Keratinocyte (primary cell): ENCODE data around the gene SENP7. TPM values are rescaled to one million over a fixed set of nuclear protein-coding genes. Genes with fewer than 3 reads are reported as not detected.

Experiments
- DNase-seq: peaks from one replicate; pipeline ENCODE4 v3.0.0-alpha.2; 2011; ENCODE audit warnings: low read depth, missing footprints, low spot score
- FAIRE-seq: peaks from 2 replicates; lab custom pipeline; 2011; peaks lifted over from hg19 to GRCh38; lab: Jason Lieb, UNC
- H2AFZ ChIP-seq: 2 replicates; pipeline ENCODE4 v1.6.0; 2012; ENCODE audit warnings: low read length, control low read depth, inconsistent platforms; ENCODE audit not compliant: control insufficient read depth
- H3K27ac ChIP-seq: 2 replicates; pipeline ENCODE4 v1.5.1; 2011; ENCODE audit warnings: low read length; ENCODE audit not compliant: control insufficient read depth, insufficient read depth
- H3K27me3 ChIP-seq: 3 replicates; pipeline ENCODE4 v1.6.0; 2011; ENCODE audit warnings: low read length; ENCODE audit not compliant: control insufficient read depth, insufficient read depth; ENCODE audit errors: extremely low read depth
- H3K36me3 ChIP-seq, 2 experiments: 2 replicates in 1 of 2; 3 replicates in 1 of 2; pipeline ENCODE4 v1.5.1; 2011; ENCODE audit warnings: low read length in 2 of 2, mild to moderate bottlenecking in 1 of 2; ENCODE audit not compliant: control insufficient read depth in 2 of 2, insufficient read depth in 2 of 2; ENCODE audit errors: extremely low read depth in 1 of 2
- H3K4me1 ChIP-seq: 3 replicates; pipeline ENCODE4 v1.5.1; 2011; ENCODE audit warnings: low read length; ENCODE audit not compliant: control insufficient read depth, insufficient read depth; ENCODE audit errors: extremely low read depth
- H3K4me2 ChIP-seq: 3 replicates; pipeline ENCODE4 v1.6.0; 2011; ENCODE audit warnings: low read depth, low read length; ENCODE audit not compliant: control insufficient read depth, insufficient read depth; ENCODE audit errors: extremely low read depth
- H3K4me3 ChIP-seq, 3 experiments: fragments of 200-600 bp in 1 of 3; sonication (generic) in 1 of 3; 2 replicates in 2 of 3; 3 replicates in 1 of 3; pipeline ENCODE4 v1.5.1; 2011 to 2016; ENCODE audit warnings: low read length in 3 of 3, mild to moderate bottlenecking in 3 of 3, control low read depth in 2 of 3, inconsistent platforms in 1 of 3, low read depth in 1 of 3, mixed read lengths in 1 of 3, mixed run types in 1 of 3, moderate library complexity in 1 of 3; ENCODE audit not compliant: control insufficient read depth in 2 of 3, insufficient read depth in 2 of 3; ENCODE audit errors: extremely low read depth in 1 of 3
- H3K79me2 ChIP-seq: 2 replicates; pipeline ENCODE4 v1.6.0; 2012; ENCODE audit warnings: low read length; ENCODE audit not compliant: control insufficient read depth, insufficient read depth
- H3K9ac ChIP-seq: 3 replicates; pipeline ENCODE4 v1.6.0; 2011; ENCODE audit warnings: low read length; ENCODE audit not compliant: control insufficient read depth, insufficient read depth; ENCODE audit errors: extremely low read depth
- H3K9me1 ChIP-seq: 3 replicates; pipeline ENCODE4 v1.6.0; 2011; ENCODE audit warnings: low read length; ENCODE audit not compliant: control insufficient read depth, insufficient read depth; ENCODE audit errors: extremely low read depth
- H3K9me3 ChIP-seq: 2 replicates; pipeline ENCODE4 v1.5.1; 2012; ENCODE audit warnings: low read depth, low read length; ENCODE audit not compliant: control insufficient read depth
- H4K20me1 ChIP-seq: 3 replicates; pipeline ENCODE4 v1.6.0; 2011; ENCODE audit warnings: low read length; ENCODE audit not compliant: control insufficient read depth, insufficient read depth; ENCODE audit errors: extremely low read depth
- EZH2 ChIP-seq: IDR thresholded peaks from one replicate; pipeline ENCODE4 v1.6.1; 2012; ENCODE audit warnings: inconsistent platforms, mild to moderate bottlenecking, low read length, moderate library complexity
- dilution Hi-C: fragments of 300-500 bp; cut with MboI; formaldehyde crosslinking; loops from one replicate; pipeline ENCODE4 v1.7.0; 2020; ENCODE audit warnings: low sequenced_read_pairs; ENCODE audit not compliant: extremely low pct_ligation_motif_present
- polyA plus RNA-seq, 5 experiments: library from polyadenylated mRNA; depleted of rRNA in 3 of 5; stranded (reverse) in 3 of 5; stranded (forward) in 1 of 5; unstranded in 1 of 5; fragments of >200 nt; gene quantifications; 1 replicate in 1 of 5; 2 replicates in 3 of 5; 3 replicates in 1 of 5; pipeline versions ENCODE4 v1.2.1 to v1.2.3, GENCODE V29; 2011 to 2012; ENCODE audit warnings: missing spikeins in 2 of 5, low read depth in 1 of 5, low replicate concordance in 1 of 5
- TF ChIP-seq, protein P1 (sequence below), 3 experiments: IDR thresholded peaks in 1 of 3; conservative IDR thresholded peaks in 1 of 3; optimal IDR thresholded peaks in 1 of 3; 2 replicates in 2 of 3; 3 replicates in 1 of 3; pipeline versions ENCODE3 to v1.5.1; 2011; ENCODE audit warnings: low read length in 3 of 3, mild to moderate bottlenecking in 3 of 3, moderate library complexity in 2 of 3, control low read depth in 1 of 3, inconsistent platforms in 1 of 3; ENCODE audit not compliant: insufficient read depth in 2 of 3; ENCODE audit errors: extremely low read depth in 1 of 3

The SENP7 gene
- polyA plus RNA-seq, 1 donor (not counting 4 experiments of a cell fraction or from before 2014, with no cell fraction given): 7.4 TPM

- dilution Hi-C loops: no loop called here
- Histone ChIP-seq H3K4me1 (no peaks in the 10 kb centered on the region), H3K79me2 (no peaks in the 10 kb centered on the region), H3K4me3 (no peak overlapping the region), H3K27ac (no peak overlapping the region), H2AFZ (no peak overlapping the region), H3K4me2 (no peak overlapping the region), H4K20me1 (no peaks in the 10 kb centered on the region), H3K9me3 (no peaks in the 10 kb centered on the region), H3K27me3 (no peaks in the 10 kb centered on the region), H3K9me1 (no peaks in the 10 kb centered on the region), H3K9ac (no peak overlapping the region), H3K36me3 (no peaks in the 10 kb centered on the region)
- TF ChIP-seq, protein P1, sequence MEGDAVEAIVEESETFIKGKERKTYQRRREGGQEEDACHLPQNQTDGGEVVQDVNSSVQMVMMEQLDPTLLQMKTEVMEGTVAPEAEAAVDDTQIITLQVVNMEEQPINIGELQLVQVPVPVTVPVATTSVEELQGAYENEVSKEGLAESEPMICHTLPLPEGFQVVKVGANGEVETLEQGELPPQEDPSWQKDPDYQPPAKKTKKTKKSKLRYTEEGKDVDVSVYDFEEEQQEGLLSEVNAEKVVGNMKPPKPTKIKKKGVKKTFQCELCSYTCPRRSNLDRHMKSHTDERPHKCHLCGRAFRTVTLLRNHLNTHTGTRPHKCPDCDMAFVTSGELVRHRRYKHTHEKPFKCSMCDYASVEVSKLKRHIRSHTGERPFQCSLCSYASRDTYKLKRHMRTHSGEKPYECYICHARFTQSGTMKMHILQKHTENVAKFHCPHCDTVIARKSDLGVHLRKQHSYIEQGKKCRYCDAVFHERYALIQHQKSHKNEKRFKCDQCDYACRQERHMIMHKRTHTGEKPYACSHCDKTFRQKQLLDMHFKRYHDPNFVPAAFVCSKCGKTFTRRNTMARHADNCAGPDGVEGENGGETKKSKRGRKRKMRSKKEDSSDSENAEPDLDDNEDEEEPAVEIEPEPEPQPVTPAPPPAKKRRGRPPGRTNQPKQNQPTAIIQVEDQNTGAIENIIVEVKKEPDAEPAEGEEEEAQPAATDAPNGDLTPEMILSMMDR (optimal IDR thresholded peaks at IDR 0.05 in 1 of 3, IDR thresholded peaks at IDR 0.05 in 1 of 3, conservative IDR thresholded peaks at IDR 0.05 in 1 of 3; ENCODE audit: extremely low read depth in 1 of 3, insufficient read depth in 2 of 3, low read length in 3 of 3): no peak
- no peak for TF ChIP-seq EZH2
- DNase-seq: no peak
- FAIRE-seq: no peak
Measured at GRCh38 chr3:101501783-101502182, 11.2 kb downstream of the SENP7 start.

GRCh38 chr3:101500208-101500607 lies 12.8 kb downstream of the SENP7 start:
- Histone ChIP-seq H3K4me3 (no peak overlapping the region), H3K36me3 (no peaks in the 10 kb centered on the region), H3K9me1 (no peaks in the 10 kb centered on the region), H3K9me3 (no peaks in the 10 kb centered on the region), H3K27ac (no peak overlapping the region), H3K27me3 (no peaks in the 10 kb centered on the region), H3K4me1 (no peaks in the 10 kb centered on the region), H3K9ac (no peak overlapping the region), H4K20me1 (no peaks in the 10 kb centered on the region), H3K79me2 (peaks cover 2% of the 10 kb centered on the region), H3K4me2 (no peak overlapping the region), H2AFZ (no peak overlapping the region)
- DNase-seq (no peak), FAIRE-seq (no peak)
- dilution Hi-C loops: no loop called here
- TF ChIP-seq, protein P1 (optimal IDR thresholded peaks at IDR 0.05 in 1 of 3, IDR thresholded peaks at IDR 0.05 in 1 of 3, conservative IDR thresholded peaks at IDR 0.05 in 1 of 3; ENCODE audit: extremely low read depth in 1 of 3, insufficient read depth in 2 of 3, low read length in 3 of 3): no peak
- TF ChIP-seq EZH2: no peak
